Middle frontal gyrus (tissue), 1 donor: ENCODE data around the gene STK31.
"Not testable (repeated sequence)": the region's sequence is repeated elsewhere in the genome, so short reads cannot be mapped to it uniquely, and the experiment has no call there.

Experiments
- DNase-seq: peaks from one replicate; pipeline ENCODE4 v3.0.0-alpha.2; 2015; ENCODE audit warnings: low spot score; ENCODE audit errors: extremely low spot score

STK31 gene

GRCh38 chr7:23788843-23789242, 78.8 kb downstream of the STK31 start:
- no peak for DNase-seq

- DNase-seq: no peak
Measured at GRCh38 chr7:23791721-23792120, 81.7 kb downstream of the STK31 start.

GRCh38 chr7:23802720-23803397, 92.8 kb downstream of the STK31 start:
- no peak for DNase-seq

- DNase-seq: no peak
Measured at GRCh38 chr7:23804707-23805106, 94.7 kb downstream of the STK31 start.

GRCh38 chr7:23808421-23808820, 98.4 kb downstream of the STK31 start:
- DNase-seq: no peak

- no peak for DNase-seq
Measured at GRCh38 chr7:23810099-23810498, 100.1 kb downstream of the STK31 start.

- DNase-seq: no peak
Measured at GRCh38 chr7:23811540-23811939, 101.5 kb downstream of the STK31 start.

GRCh38 chr7:23828125-23828524, 118.1 kb downstream of the STK31 start:
- DNase-seq: not testable (repeated sequence)

GRCh38 chr7:23832733-23833132, 122.7 kb downstream of the STK31 start:
- DNase-seq: not testable (repeated sequence)

GRCh38 chr7:23833405-23833804, 123.4 kb downstream of the STK31 start:
- no peak for DNase-seq

GRCh38 chr7:23844837-23845236, 134.8 kb downstream of the STK31 start:
- DNase-seq: not testable (repeated sequence)

- no peak for DNase-seq
Measured at GRCh38 chr7:23852135-23852534, 142.1 kb downstream of the STK31 start.

- no peak for DNase-seq
Measured at GRCh38 chr7:23852988-23853387, 143.0 kb downstream of the STK31 start.

- no peak for DNase-seq
Measured at GRCh38 chr7:23863209-23863787, 153.3 kb downstream of the STK31 start.

GRCh38 chr7:23864973-23865372, 155.0 kb downstream of the STK31 start:
- no peak for DNase-seq

- no peak for DNase-seq
Measured at GRCh38 chr7:23873306-23873705, 163.3 kb downstream of the STK31 start.

GRCh38 chr7:23876526-23876925, 166.5 kb downstream of the STK31 start:
- not testable (repeated sequence) for DNase-seq
